ENCODE results near the gene SORL1.

SORL1 gene

DNA sequence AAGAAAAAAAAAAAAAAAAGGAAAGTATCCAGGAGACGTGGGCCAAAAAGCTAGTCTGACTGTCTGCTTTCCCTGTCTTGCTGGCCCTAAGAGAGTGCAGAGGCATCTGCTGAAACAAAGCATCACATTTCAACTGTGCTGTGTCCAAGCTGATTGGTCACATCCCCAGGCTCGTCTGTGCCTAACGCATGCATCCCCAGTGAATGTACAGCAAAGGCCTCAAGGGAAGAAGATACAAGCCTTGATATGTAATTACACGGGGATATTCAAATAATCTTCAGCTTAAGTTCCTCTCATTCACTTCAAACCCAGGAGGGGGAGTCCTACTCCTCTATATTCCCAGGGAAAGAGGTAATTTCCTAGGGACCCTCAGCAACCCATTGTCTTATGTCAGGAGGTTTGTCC, 5.4 kb upstream of the SORL1 start:
- peaks cover 14% of the 10 kb centered on the region for H3K27me3 ChIP-seq (replicated peaks)
- no peak overlapping the region for H3K27ac ChIP-seq
- TF ChIP-seq, protein P1, sequence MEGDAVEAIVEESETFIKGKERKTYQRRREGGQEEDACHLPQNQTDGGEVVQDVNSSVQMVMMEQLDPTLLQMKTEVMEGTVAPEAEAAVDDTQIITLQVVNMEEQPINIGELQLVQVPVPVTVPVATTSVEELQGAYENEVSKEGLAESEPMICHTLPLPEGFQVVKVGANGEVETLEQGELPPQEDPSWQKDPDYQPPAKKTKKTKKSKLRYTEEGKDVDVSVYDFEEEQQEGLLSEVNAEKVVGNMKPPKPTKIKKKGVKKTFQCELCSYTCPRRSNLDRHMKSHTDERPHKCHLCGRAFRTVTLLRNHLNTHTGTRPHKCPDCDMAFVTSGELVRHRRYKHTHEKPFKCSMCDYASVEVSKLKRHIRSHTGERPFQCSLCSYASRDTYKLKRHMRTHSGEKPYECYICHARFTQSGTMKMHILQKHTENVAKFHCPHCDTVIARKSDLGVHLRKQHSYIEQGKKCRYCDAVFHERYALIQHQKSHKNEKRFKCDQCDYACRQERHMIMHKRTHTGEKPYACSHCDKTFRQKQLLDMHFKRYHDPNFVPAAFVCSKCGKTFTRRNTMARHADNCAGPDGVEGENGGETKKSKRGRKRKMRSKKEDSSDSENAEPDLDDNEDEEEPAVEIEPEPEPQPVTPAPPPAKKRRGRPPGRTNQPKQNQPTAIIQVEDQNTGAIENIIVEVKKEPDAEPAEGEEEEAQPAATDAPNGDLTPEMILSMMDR (IDR thresholded peaks at IDR 0.05; ENCODE audit: low read depth, low read length, missing control alignments): peak; percentile 22
- DNase-seq: no peak
- in situ Hi-C loops (cut with HindIII; ENCODE audit: low pct_ligation_motif_present, low sequenced_read_pairs): no loop called here
- no peaks in the 10 kb centered on the region for H3K36me3 ChIP-seq (replicated peaks)
- H3K4me3 ChIP-seq (ENCODE audit: low read depth, low read length): no peak overlapping the region

DNA sequence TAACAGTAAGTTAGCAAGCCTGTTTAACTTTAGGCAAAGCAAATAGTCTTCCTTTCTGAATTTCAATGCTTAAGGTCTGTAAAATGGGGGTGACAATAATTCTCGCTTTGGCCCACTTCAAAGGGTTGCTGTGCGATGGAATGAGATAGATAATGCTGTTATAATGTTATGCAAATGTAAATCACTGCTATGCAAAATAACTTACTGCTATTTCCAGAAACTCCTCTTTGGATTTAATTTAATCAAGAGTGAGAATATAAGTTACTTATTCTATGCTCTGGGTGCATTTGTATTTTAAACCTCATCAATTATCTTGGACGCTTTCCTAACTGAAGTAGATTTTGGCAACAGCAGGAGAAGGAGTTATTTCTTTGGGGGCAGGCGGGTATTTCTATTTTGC, 4.1 kb upstream of the SORL1 start:
- no peak overlapping the region for H3K27ac ChIP-seq
- TF ChIP-seq, protein P1 (IDR thresholded peaks at IDR 0.05; ENCODE audit: low read depth, low read length, missing control alignments): no peak
- DNase-seq: no peak
- in situ Hi-C loops (cut with HindIII; ENCODE audit: low pct_ligation_motif_present, low sequenced_read_pairs): no loop called here
- H3K36me3 ChIP-seq (replicated peaks): no peaks in the 10 kb centered on the region
- H3K27me3 ChIP-seq (replicated peaks): peaks cover 25% of the 10 kb centered on the region
- H3K4me3 ChIP-seq (ENCODE audit: low read depth, low read length): no peak overlapping the region

DNA sequence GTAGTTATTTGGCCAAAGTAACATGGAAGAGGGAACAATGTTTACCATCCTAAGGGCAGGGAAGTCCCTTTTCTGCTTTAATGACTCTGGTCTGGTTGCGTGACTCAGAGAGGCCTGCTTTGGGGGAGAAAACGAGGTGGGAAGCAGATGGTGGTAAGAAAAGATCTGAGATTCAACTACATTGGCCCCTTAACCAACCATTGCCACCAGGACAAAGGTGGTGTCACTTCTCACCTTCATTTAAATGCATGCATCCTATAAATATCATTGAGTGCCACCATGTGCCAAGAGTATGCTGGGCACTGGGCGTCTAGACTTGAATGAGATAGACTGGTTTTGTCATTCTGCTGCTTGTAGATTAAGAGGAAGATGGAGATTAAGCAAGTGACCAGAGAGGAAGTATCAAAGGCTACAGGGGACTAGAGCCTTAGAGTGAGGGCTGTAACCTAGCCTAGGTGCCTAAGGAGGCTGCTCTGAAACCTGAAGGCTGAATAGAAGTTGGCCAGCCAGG, 3.6 kb upstream of the SORL1 start:
- TF ChIP-seq, protein P1 (IDR thresholded peaks at IDR 0.05; ENCODE audit: low read depth, low read length, missing control alignments): no peak
- H3K27me3 ChIP-seq (replicated peaks): peaks cover 29% of the 10 kb centered on the region
- in situ Hi-C loops (cut with HindIII; ENCODE audit: low pct_ligation_motif_present, low sequenced_read_pairs): no loop called here
- H3K27ac ChIP-seq: no peak overlapping the region
- no peaks in the 10 kb centered on the region for H3K36me3 ChIP-seq (replicated peaks)
- H3K4me3 ChIP-seq (ENCODE audit: low read depth, low read length): no peak overlapping the region
- no peak for DNase-seq

DNA sequence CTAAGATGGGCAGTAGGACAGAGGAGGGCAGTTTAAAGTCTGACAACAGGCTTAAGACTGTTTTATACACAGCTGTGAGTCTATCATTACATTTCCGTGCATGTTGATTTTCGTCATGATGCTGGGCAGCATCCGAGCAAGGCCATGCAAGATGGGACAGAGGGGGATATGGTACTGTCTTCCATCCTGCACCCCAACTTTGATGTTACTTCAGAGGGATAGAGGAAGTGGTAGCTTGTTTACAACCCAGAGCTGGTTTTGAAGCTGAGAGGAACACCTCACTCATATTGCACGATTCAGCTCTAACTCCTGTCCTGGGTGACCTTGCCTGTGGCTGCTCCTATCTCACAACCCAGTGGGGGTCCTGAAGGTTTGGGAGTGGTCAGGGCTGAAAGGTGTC, 3.0 kb upstream of the SORL1 start:
- in situ Hi-C loops (cut with HindIII; ENCODE audit: low pct_ligation_motif_present, low sequenced_read_pairs): no loop called here
- Histone ChIP-seq H3K36me3 (replicated peaks) (no peaks in the 10 kb centered on the region), H3K4me3 (ENCODE audit: low read depth, low read length) (no peak overlapping the region), H3K27me3 (replicated peaks) (peaks cover 34% of the 10 kb centered on the region), H3K27ac (no peak overlapping the region)
- DNase-seq: no peak
- TF ChIP-seq, protein P1 (IDR thresholded peaks at IDR 0.05; ENCODE audit: low read depth, low read length, missing control alignments): no peak

DNA sequence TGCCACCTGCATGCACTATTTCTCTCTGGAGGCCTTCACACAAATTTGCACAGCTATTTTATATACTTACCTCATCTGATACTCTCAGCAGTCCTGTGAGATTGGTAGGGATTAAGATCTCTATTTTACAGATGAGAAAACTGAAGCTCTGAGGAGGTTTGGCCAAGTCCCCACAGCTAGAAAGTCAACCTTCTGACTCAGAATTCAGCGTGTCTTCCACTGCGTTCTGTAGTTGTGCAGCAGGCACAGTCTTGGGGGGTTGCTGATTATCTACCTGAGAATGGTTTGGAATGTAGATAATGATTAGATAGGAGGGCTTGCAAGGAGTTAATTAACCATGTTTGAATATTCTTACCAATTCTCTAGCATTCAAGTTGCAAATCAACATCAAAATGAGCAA, 2.5 kb upstream of the SORL1 start:
- TF ChIP-seq, protein P1 (IDR thresholded peaks at IDR 0.05; ENCODE audit: low read depth, low read length, missing control alignments): no peak
- Histone ChIP-seq H3K36me3 (replicated peaks) (no peaks in the 10 kb centered on the region), H3K27ac (no peak overlapping the region), H3K4me3 (ENCODE audit: low read depth, low read length) (no peak overlapping the region), H3K27me3 (replicated peaks) (peaks cover 36% of the 10 kb centered on the region)
- DNase-seq: no peak
- in situ Hi-C loops (cut with HindIII; ENCODE audit: low pct_ligation_motif_present, low sequenced_read_pairs): no loop called here

DNA sequence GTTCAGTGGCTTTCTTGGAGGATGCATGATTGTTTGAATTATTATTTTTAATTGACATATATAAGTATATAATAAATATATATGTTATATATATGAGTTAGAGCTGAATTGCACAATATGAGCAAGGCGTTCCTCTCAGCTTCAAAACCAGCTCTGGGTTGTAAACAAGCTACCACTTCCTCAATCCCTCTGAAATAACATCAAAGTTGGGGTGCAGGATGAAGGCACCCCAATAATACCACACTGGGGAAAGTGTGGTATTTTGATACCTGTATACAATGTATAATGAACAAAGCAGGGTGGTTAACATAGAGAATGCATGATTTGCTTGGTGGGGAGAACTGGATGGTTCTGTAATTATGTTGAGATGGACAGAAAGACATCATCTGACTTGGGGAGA, 1.7 kb upstream of the SORL1 start:
- in situ Hi-C loops (cut with HindIII; ENCODE audit: low pct_ligation_motif_present, low sequenced_read_pairs): no loop called here
- no peak for DNase-seq
- Histone ChIP-seq H3K4me3 (ENCODE audit: low read depth, low read length) (no peak overlapping the region), H3K27ac (no peak overlapping the region), H3K27me3 (replicated peaks) (peaks cover 39% of the 10 kb centered on the region), H3K36me3 (replicated peaks) (no peaks in the 10 kb centered on the region)
- TF ChIP-seq, protein P1 (IDR thresholded peaks at IDR 0.05; ENCODE audit: low read depth, low read length, missing control alignments): no peak

Data from brain microvascular endothelial cell (primary cell).